ENCODE results near the gene FCGBP.
"Not testable (repeated sequence)": the region's sequence is repeated elsewhere in the genome, so short reads cannot be mapped to it uniquely, and the experiment has no call there.

FCGBP gene

GRCh38 chr19:39934584-39935363 lies at the start of gene FCGBP:
TSS of gene FCGBP (minus strand) at chr19:39934634.
- no peak for DNase-seq

- DNase-seq: no peak
These were observed 49.4 kb upstream of the FCGBP start for GRCh38 chr19:39983695-39984300.

GRCh38 chr19:39982883-39983282 lies 48.4 kb upstream of the FCGBP start:
- no peak for DNase-seq

GRCh38 chr19:39974377-39975155 lies 40.1 kb upstream of the FCGBP start:
- DNase-seq: no peak

- DNase-seq: no peak
These were observed 37.1 kb upstream of the FCGBP start for GRCh38 chr19:39971380-39972035.

- DNase-seq: peak; percentile 98
These were observed 36.4 kb upstream of the FCGBP start, which contains the start of gene PSMC4 for GRCh38 chr19:39970675-39971379. TSS of gene PSMC4 (plus strand) at chr19:39971165. CDS start at chr19:39971203, 38 bp downstream.

GRCh38 chr19:39970425-39970674 lies 35.9 kb upstream of the FCGBP start:
- DNase-seq: peak; percentile 71

GRCh38 chr19:39969681-39970424 lies 35.4 kb upstream of the FCGBP start:
- DNase-seq: no peak

- DNase-seq: no peak
These were observed 34.8 kb upstream of the FCGBP start for GRCh38 chr19:39969266-39969665.

- DNase-seq: no peak
These were observed 34.4 kb upstream of the FCGBP start for GRCh38 chr19:39968789-39969188.

GRCh38 chr19:39967561-39967960 lies 33.1 kb upstream of the FCGBP start:
- no peak for DNase-seq

GRCh38 chr19:39966617-39967016 lies 32.2 kb upstream of the FCGBP start:
- DNase-seq: no peak

- no peak for DNase-seq
These were observed 29.5 kb upstream of the FCGBP start for GRCh38 chr19:39963898-39964297.

GRCh38 chr19:39959407-39959806 lies 25.0 kb upstream of the FCGBP start:
- not testable (repeated sequence) for DNase-seq

- DNase-seq: not testable (repeated sequence)
These were observed 24.5 kb upstream of the FCGBP start for GRCh38 chr19:39958942-39959341.

GRCh38 chr19:39957886-39958285 lies 23.5 kb upstream of the FCGBP start:
- not testable (repeated sequence) for DNase-seq

- DNase-seq: no peak
These were observed 19.5 kb upstream of the FCGBP start for GRCh38 chr19:39953915-39954314.

GRCh38 chr19:39951686-39952085 lies 17.3 kb upstream of the FCGBP start:
- no peak for DNase-seq

- no peak for DNase-seq
These were observed 16.7 kb upstream of the FCGBP start for GRCh38 chr19:39951065-39951650.

- no peak for DNase-seq
These were observed 14.8 kb upstream of the FCGBP start for GRCh38 chr19:39949026-39949747.

- no peak for DNase-seq
These were observed 12.1 kb upstream of the FCGBP start for GRCh38 chr19:39946532-39946931.

Data from NCI-H526 treated with DMSO at 0.1 percent for 48 hours (cell line).